Esophagus mucosa (tissue), 1 donor: Measurements from ENCODE around the gene FRAS1. TPM values are rescaled to one million over a fixed set of nuclear protein-coding genes. Genes with fewer than 3 reads are reported as not detected.
"Not testable (repeated sequence)": the region's sequence is repeated elsewhere in the genome, so short reads cannot be mapped to it uniquely, and the experiment has no call there.

Experiments
- ATAC-seq: fragments of 200-7000 bp; cut with Tn5 transposase; one replicate; pipeline ENCODE4 v1.9.1; 2020
- total RNA-seq: library from RNA; stranded (reverse); gene quantifications from one replicate; pipeline ENCODE4 v1.2.4, GENCODE V29; 2023
- donor health status: DM: yes; HTN: yes; CAD: no.

Gene FRAS1
- total RNA-seq, 1 donor from 2014 or later, result 2.6 TPM

DNA sequence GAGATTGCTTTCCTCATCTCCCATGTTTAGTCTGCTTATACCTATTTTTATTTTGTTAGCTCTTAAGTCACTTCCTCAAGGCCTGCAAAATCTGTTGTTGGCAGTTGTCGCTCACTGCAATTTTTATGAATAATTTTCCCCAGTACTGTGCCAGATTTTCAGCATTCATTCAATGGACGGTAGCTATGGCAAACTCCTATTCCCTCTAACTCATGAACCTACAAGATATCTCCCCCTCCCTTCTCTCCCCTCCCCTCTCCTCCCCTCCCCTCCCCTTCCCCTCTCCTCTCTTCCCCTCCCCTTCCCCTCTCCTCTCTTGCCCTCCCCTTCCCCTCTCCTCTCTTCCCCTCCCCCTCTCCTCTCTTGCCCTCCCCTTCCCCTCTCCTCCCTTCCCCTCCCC is 160.4 kb downstream of the FRAS1 start:
- no peak for ATAC-seq

DNA sequence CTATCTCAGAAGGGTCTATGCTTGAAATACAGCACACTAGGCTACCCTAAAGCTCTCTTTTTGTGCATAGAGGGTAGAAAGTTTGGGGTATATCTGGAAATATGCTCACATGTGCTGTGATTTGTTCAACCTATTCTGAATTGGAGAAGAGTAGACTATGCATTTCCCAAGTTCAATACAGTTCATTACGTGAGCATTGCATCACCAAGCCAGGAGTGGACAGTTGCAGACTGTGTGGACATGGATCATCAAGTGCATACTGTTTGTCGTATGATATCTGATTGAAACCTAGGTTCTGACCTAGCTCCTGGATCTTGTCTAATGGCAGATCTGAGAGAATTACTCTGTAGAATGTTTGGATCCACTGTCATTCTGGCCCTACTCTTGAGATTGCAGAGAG is 161.1 kb downstream of the FRAS1 start:
- no peak for ATAC-seq

- ATAC-seq, result no peak
These were observed 162.7 kb downstream of the FRAS1 start for GRCh38 chr4:78219825-78220224.

DNA sequence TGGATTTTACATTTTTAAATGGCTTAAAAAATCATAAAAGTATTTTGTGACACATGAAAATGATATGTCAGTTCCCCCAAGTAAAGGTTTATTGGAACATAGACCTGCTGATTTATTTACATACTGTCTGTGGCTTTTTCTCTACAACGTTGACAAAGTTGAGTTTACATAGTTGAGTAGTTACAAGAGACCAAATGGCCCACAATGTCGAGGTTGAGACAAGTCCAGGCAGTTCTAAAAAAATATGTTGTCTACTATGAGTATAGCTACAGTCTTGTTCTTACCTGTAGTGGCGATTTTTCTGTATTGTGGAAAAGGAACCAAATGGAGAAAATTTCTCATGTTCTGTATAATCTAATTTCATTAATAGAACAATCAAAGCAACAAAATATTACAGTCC is 163.2 kb downstream of the FRAS1 start:
- no peak for ATAC-seq

- no peak for ATAC-seq
These were observed 165.6 kb downstream of the FRAS1 start for GRCh38 chr4:78222575-78223186.

DNA sequence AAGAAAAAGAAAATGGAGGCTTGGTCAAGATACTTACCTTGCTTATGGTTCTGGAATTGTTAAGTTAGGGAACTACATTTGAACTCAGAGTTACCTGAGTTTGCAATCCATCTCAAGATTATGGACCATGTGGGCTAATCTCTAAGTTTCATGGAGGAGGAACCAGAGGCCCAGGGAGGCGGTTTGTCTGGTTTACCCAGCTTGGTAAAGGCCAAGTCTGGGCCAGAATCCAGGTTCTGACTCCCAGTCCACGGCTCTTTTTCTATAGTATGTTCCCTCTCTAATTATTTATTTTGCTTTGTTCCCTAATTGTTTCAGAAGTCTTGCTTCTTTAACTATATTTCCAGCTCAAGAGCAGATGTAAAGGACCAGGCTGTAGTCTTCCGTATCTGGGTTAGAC is 168.1 kb downstream of the FRAS1 start:
- no peak for ATAC-seq

GRCh38 chr4:78226279-78226678 is 169.2 kb downstream of the FRAS1 start:
- ATAC-seq, result no peak

- no peak for ATAC-seq
These were observed 170.4 kb downstream of the FRAS1 start for GRCh38 chr4:78227411-78228057.

GRCh38 chr4:78235800-78236199 is 178.7 kb downstream of the FRAS1 start:
- no peak for ATAC-seq

DNA sequence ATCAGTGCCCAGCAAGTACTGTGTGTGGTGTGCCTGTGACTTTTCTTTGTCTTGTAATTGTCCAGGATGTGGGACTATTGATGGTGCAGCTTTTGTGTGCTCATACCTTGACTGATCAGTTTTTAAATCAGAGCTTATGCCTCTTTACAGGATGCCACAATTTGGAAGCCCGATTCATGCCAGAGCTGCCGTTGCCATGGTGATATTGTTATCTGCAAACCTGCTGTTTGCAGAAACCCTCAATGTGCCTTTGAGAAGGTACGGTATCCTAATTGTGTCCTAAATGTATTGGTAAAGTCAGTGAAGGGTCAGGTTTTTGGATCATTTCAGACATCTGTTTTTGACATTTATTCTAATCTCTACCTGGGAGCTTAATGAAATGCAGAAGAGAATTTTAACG is 180.2 kb downstream of the FRAS1 start:
- ATAC-seq, result no peak

DNA sequence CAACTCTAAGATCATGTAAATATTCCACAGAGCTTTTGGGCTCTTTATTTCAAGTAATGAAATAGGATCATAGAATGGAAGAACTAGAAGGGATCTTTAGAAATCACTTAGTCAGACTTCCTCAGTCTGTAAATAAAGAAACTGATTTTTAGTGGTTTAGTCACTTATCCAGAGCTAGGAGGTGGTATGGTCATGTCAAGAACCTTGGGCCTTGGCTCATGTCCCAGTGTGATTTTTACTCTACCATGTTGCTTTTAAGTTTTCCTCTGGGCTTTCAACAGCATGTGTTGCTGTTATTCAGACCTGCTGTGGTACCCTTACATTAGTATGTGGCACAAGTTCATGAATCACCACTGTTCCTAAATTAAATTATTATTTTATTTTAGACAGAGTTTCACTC is 184.9 kb downstream of the FRAS1 start:
- no peak for ATAC-seq

DNA sequence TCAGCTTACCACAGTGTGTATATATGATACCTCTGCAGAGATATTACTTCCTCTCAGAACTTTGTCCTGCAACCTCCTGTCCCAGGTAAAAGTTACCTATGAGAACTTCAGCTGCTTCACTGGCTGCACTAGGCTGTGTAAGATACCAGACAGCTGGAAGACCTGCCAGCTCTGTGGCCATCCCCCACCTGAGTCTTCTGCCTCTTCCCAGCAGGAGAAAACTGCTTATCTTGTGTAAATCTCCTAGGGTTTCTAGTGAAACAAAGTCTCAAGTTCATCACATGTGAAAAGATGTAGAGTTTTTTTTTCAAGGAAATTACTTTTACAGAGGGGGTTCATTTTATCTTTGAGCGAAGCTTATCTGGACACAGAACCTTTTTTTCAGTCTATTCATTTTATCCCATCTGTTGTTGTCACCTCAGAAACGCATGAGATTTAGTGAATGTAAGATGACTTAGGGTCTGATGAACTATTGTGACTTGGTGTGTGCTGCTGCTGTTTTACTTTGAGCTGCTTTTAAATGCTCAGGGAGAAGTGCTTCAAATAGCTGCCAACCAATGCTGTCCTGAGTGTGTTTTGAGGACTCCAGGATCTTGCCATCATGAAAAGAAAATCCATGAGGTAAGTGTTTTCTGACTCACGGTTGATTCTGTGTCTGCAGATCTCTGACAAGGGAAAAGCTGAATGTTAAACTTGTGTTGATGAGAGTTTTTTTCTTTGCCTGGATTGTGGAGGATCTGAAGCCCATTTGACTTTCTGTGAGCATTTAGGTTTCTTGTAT is 187.8 kb downstream of the FRAS1 start:
- no peak for ATAC-seq

- ATAC-seq, result no peak
These were observed 190.6 kb downstream of the FRAS1 start for GRCh38 chr4:78247536-78248285.

- ATAC-seq, result no peak
These were observed 193.4 kb downstream of the FRAS1 start for GRCh38 chr4:78250500-78250899.

GRCh38 chr4:78252773-78253172 is 195.7 kb downstream of the FRAS1 start:
- ATAC-seq, result not testable (repeated sequence)

GRCh38 chr4:78254893-78255292 is 197.8 kb downstream of the FRAS1 start:
- ATAC-seq, result no peak

DNA sequence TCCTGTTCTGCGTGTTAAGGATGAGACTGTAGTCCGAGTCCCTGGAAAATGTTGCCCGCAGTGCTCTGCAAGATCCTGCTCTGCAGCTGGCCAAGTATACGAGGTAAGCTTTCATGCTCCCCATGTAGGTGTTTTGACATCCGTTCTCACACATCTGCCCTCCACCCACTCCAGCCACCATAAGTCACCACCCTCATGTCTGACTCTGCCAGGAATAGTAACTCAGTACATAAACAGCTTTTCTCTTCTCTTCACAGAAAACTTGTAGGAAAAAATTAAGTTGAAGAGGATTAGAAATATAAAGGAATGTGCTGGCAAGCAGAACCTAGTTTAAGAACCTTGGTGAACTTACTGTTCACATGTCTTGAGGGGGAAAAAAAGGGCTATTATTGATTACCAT is 207.9 kb downstream of the FRAS1 start:
- no peak for ATAC-seq

GRCh38 chr4:78267790-78268189 is 210.7 kb downstream of the FRAS1 start:
- ATAC-seq, result no peak

DNA sequence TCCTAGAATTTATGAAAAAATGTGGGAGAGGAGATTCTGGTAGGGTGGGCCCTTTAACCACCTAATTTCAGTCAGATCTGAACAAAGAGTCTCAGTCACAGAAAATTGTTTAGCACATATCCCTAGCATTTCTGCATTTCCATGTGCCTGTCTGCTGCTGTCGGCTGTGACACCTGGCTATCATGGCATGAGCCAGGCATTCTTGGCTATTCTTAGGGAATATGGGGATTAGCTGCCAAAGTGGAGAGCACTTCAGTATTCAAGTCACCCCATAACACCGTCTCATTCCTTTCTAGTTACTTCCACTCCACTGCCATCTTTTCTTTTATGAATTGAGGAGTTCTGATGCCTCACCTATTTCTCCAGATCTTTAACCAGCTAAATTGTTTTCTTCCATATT is 211.5 kb downstream of the FRAS1 start:
- ATAC-seq, result no peak

GRCh38 chr4:78275450-78275849 is 218.3 kb downstream of the FRAS1 start:
- ATAC-seq, result not testable (repeated sequence)

GRCh38 chr4:78286281-78286680 is 229.2 kb downstream of the FRAS1 start:
- no peak for ATAC-seq

DNA sequence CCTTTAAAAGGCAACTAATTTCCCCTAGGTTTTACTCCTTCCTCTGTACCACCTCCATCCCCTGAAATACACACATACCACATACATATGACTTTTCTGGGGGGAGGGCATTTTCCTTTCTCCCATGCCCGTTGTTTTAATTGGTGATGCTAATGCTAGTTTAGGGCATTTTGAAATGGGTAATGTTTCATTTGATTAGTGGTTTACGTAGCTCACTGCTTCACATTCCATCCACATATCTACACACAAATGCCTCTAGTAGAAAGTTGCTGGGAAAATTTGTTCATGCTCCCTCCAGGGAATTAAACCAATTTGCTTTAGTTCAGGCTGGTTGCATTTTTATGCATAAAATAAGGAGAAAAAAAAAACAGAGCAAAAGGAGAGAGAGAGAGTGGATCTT is 231.2 kb downstream of the FRAS1 start:
- no peak for ATAC-seq

DNA sequence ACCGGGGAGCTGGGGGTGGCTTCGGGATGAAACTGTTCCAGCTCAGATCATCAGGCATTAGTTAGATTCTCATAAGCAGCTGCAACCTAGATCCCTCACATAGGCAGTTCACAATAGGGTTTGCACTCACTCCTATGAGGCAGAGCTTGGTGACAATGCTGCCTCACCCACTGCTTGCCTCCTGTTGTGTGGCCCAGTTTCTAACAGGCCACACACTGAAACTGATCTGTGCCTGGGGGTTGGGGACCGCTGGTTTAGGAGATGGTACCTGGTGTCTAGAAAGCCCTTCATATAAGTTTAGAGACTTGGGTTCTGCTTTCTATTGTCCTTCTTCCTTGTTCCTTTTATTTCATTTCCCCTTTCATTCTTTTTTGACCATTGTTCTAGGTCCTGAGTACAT is 234.2 kb downstream of the FRAS1 start:
- ATAC-seq, result no peak
